H9 (cell line): ENCODE results near the gene RAD1. TPM values are rescaled to one million over a fixed set of nuclear protein-coding genes. Genes with fewer than 3 reads are reported as not detected.

Source experiments
- DNase-seq: peaks from one replicate; pipeline ENCODE4 v3.0.0-alpha.2; 2017
- H2AFZ ChIP-seq: one replicate; pipeline ENCODE4 v1.6.1; 2013; ENCODE audit warnings: mild to moderate bottlenecking, low read length, control low read depth, moderate library complexity
- H2AK5ac ChIP-seq: 2 replicates; pipeline ENCODE4 v1.6.1; 2013; ENCODE audit warnings: low read length, control low read depth, mixed read lengths; ENCODE audit not compliant: insufficient read length
- H2BK120ac ChIP-seq: one replicate; pipeline ENCODE4 v1.6.1; 2013; ENCODE audit warnings: low read depth, mild to moderate bottlenecking, low read length, control low read depth, inconsistent platforms; ENCODE audit not compliant: poor library complexity, severe bottlenecking
- H2BK12ac ChIP-seq: 2 replicates; pipeline ENCODE4 v1.6.1; 2013; ENCODE audit warnings: low read length, control low read depth, mixed read lengths, low read depth; ENCODE audit not compliant: insufficient read length
- H2BK15ac ChIP-seq: 2 replicates; pipeline ENCODE4 v1.6.1; 2013; ENCODE audit warnings: low read depth, low read length, control low read depth
- H2BK20ac ChIP-seq: one replicate; pipeline ENCODE4 v1.6.1; 2013; ENCODE audit warnings: low read depth, mild to moderate bottlenecking, low read length, control low read depth, inconsistent platforms; ENCODE audit not compliant: poor library complexity, severe bottlenecking
- H2BK5ac ChIP-seq: 2 replicates; pipeline ENCODE4 v1.6.1; 2013; ENCODE audit warnings: low read length, control low read depth, mixed read lengths; ENCODE audit not compliant: insufficient read length
- H3K14ac ChIP-seq: 2 replicates; pipeline ENCODE4 v1.6.1; 2013; ENCODE audit warnings: low read length, control low read depth; ENCODE audit not compliant: insufficient read depth
- H3K18ac ChIP-seq: 2 replicates; pipeline ENCODE4 v1.6.1; 2013; ENCODE audit warnings: low read depth, mild to moderate bottlenecking, mixed read lengths, low read length, control low read depth; ENCODE audit not compliant: insufficient read length
- H3K23ac ChIP-seq: 2 replicates; pipeline ENCODE4 v1.6.1; 2013; ENCODE audit warnings: low read length, control low read depth, mixed read lengths, low read depth; ENCODE audit not compliant: insufficient read length
- H3K23me2 ChIP-seq: 2 replicates; pipeline ENCODE4 v1.6.1; 2013; ENCODE audit warnings: low read depth, mild to moderate bottlenecking, mixed read lengths, low read length, control low read depth; ENCODE audit not compliant: insufficient read length, poor library complexity, severe bottlenecking
- H3K27ac ChIP-seq: 2 replicates; pipeline ENCODE4 v1.5.1; 2013; ENCODE audit warnings: low read length, control low read depth, mixed read lengths, low read depth; ENCODE audit not compliant: insufficient read length
- H3K27me3 ChIP-seq: 2 replicates; pipeline ENCODE4 v1.6.1; 2013; ENCODE audit warnings: low read length, control low read depth, inconsistent platforms; ENCODE audit not compliant: insufficient read depth
- H3K4ac ChIP-seq: 2 replicates; pipeline ENCODE4 v1.6.1; 2013; ENCODE audit warnings: low read depth, mild to moderate bottlenecking, control low read depth, inconsistent platforms, low read length, moderate library complexity
- H3K4me1 ChIP-seq: 2 replicates; pipeline ENCODE4 v1.6.1; 2013; ENCODE audit warnings: low read length, control low read depth, inconsistent platforms; ENCODE audit not compliant: insufficient read depth
- H3K4me2 ChIP-seq: 2 replicates; pipeline ENCODE4 v1.6.1; 2013; ENCODE audit warnings: low read length, control low read depth, mixed read lengths; ENCODE audit not compliant: insufficient read length, insufficient read depth
- H3K56ac ChIP-seq: 2 replicates; pipeline ENCODE4 v1.6.1; 2013; ENCODE audit warnings: low read depth, mild to moderate bottlenecking, mixed read lengths, low read length, control low read depth; ENCODE audit not compliant: insufficient read length
- H3K79me1 ChIP-seq: 2 replicates; pipeline ENCODE4 v1.6.1; 2013; ENCODE audit warnings: low read depth, mild to moderate bottlenecking, moderate library complexity, low read length, control low read depth, inconsistent platforms; ENCODE audit not compliant: insufficient read depth, poor library complexity, severe bottlenecking
- H3K79me2 ChIP-seq: 2 replicates; pipeline ENCODE4 v1.6.1; 2013; ENCODE audit warnings: low read length, control low read depth, inconsistent platforms; ENCODE audit not compliant: insufficient read depth
- H3K9ac ChIP-seq: 2 replicates; pipeline ENCODE4 v1.6.1; 2013; ENCODE audit warnings: low read length, control low read depth, mixed read lengths; ENCODE audit not compliant: insufficient read length; ENCODE audit errors: extremely low read depth
- H3K9me3 ChIP-seq: one replicate; pipeline ENCODE4 v1.6.1; 2013; ENCODE audit warnings: low read depth, low read length, inconsistent platforms; ENCODE audit not compliant: control insufficient read depth
- H3T11ph ChIP-seq: one replicate; pipeline ENCODE4 v1.6.1; 2013; ENCODE audit warnings: mild to moderate bottlenecking, low read length, control low read depth, inconsistent platforms
- H4K20me1 ChIP-seq: one replicate; pipeline ENCODE4 v1.6.1; 2013; ENCODE audit not compliant: control insufficient read depth, insufficient read length, insufficient read depth
- H4K5ac ChIP-seq: 2 replicates; pipeline ENCODE4 v1.6.1; 2013; ENCODE audit warnings: low read depth, mild to moderate bottlenecking, mixed read lengths, low read length, control low read depth; ENCODE audit not compliant: insufficient read length
- H4K8ac ChIP-seq: replicated peaks from 2 replicates; pipeline ENCODE4 v1.6.1; 2013; ENCODE audit warnings: low read length, control low read depth, mixed read lengths, low read depth; ENCODE audit not compliant: insufficient read length
- H4K91ac ChIP-seq: 2 replicates; pipeline ENCODE4 v1.6.1; 2013; ENCODE audit warnings: low read depth, mild to moderate bottlenecking, moderate library complexity, mixed read lengths, low read length, control low read depth; ENCODE audit not compliant: insufficient read length
- H3K27ac Mint-ChIP-seq, 3 experiments: 2 replicates in 2 of 3; 3 replicates in 1 of 3; pipeline ENCODE4 v1.8.0; 2020 to 2021; ENCODE audit warnings: mixed read lengths in 3 of 3, mild to moderate bottlenecking in 1 of 3, moderate library complexity in 1 of 3
- H3K27me3 Mint-ChIP-seq: 2 replicates; pipeline ENCODE4 v1.8.0; 2021; ENCODE audit warnings: low read depth, mild to moderate bottlenecking, moderate library complexity, mixed read lengths
- H3K36me3 Mint-ChIP-seq, 3 experiments: 2 replicates in 2 of 3; 3 replicates in 1 of 3; pipeline ENCODE4 v1.8.0; 2020 to 2021; ENCODE audit warnings: low read depth in 3 of 3, mixed read lengths in 3 of 3; ENCODE audit not compliant: insufficient read depth in 1 of 3
- H3K4me1 Mint-ChIP-seq, 2 experiments: 2 replicates each; pipeline ENCODE4 v1.8.0; 2020; ENCODE audit warnings: mixed read lengths in 2 of 2
- H3K4me3 Mint-ChIP-seq, 2 experiments: 2 replicates in 1 of 2; 3 replicates in 1 of 2; pipeline ENCODE4 v1.8.0; 2020 to 2021; ENCODE audit warnings: mild to moderate bottlenecking in 2 of 2, mixed read lengths in 2 of 2, moderate library complexity in 1 of 2
- H3K9me3 Mint-ChIP-seq, 2 experiments: 2 replicates in 1 of 2; 3 replicates in 1 of 2; pipeline ENCODE4 v1.8.0; 2020; ENCODE audit warnings: mild to moderate bottlenecking in 2 of 2, mixed read lengths in 2 of 2, moderate library complexity in 1 of 2
- CTCF ChIP-seq: fragments of 200-600 bp; sonication (generic); conservative IDR thresholded peaks from 3 replicates; pipeline ENCODE4 v1.8.0; 2021; ENCODE audit warnings: antibody characterized with exemption, mild to moderate bottlenecking
- WGBS: extraction: QIAGEN DNeasy Blood & Tissue Kit; methylation state at CpG from one replicate; pipeline ENCODE4 v1.1.7; 2013; ENCODE audit warnings: missing lambda C conversion rate, low lambda C conversion rate, mixed read lengths; ENCODE audit not compliant: insufficient read length; ENCODE audit errors: extremely low coverage; 5-methylcytosine and 5-hydroxymethylcytosine counted together
- total RNA-seq: library from RNA; stranded (reverse); gene quantifications from 2 replicates; pipeline ENCODE4 v1.2.1, GENCODE V29; 2021

Gene RAD1
- total RNA-seq, 1 experiment from 2014 or later, result 39.5 TPM

DNA sequence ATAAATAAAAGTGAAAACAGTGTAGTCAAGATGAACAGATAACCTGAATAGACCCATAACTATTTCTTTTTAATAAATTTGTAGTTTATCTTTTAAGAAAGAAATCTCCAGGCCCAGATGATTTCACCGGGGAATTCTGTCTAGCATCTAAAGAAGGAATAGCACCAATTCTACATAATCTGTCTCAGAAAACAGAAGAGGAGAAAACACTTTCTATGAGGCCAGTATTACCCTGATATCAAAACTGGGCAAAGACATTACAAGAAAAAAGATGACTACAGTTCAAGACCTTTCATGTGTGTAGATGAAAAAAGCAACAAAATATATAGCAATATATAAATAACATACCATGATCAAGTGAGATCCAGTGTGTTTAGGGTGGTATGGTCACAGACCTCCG, 44.9 kb downstream of the RAD1 start:
- H3K4ac ChIP-seq, result no peak overlapping the region
- no peaks in the 10 kb centered on the region for H3K79me1 ChIP-seq
- no peak overlapping the region for H3K27ac ChIP-seq
- no peaks in the 10 kb centered on the region for H3K79me2 ChIP-seq
- H4K20me1 ChIP-seq, result no peaks in the 10 kb centered on the region
- no peak overlapping the region for H2BK20ac ChIP-seq
- no peaks in the 10 kb centered on the region for H3K9me3 ChIP-seq
- Mint-ChIP-seq H3K36me3 (no peaks in the 10 kb centered on the region), H3K4me1 (peaks cover 8 to 9% of the 10 kb centered on the region in 2 experiments), H3K27ac (no peak overlapping the region), H3K27me3 (no peaks in the 10 kb centered on the region), H3K9me3 (peaks cover 0 to 3% of the 10 kb centered on the region in 2 experiments; a peak in 1 of 5 replicates), H3K4me3 (no peak overlapping the region)
- no peak overlapping the region for H3K14ac ChIP-seq
- H3K18ac ChIP-seq, result no peak overlapping the region
- no peaks in the 10 kb centered on the region; the same call in 1 of the 2 replicates for H3K4me1 ChIP-seq
- no peak overlapping the region for H4K8ac ChIP-seq
- WGBS, result no CpG with 5 or more reads among the region's 2 CpGs
- no peak overlapping the region for H3K23ac ChIP-seq
- no peak overlapping the region for H3T11ph ChIP-seq
- no peaks in the 10 kb centered on the region for H3K27me3 ChIP-seq
- no peak for DNase-seq
- H4K91ac ChIP-seq, result no peak overlapping the region
- H2BK5ac ChIP-seq, result no peak overlapping the region
- H2AFZ ChIP-seq, result no peak overlapping the region
- H4K5ac ChIP-seq, result no peak overlapping the region
- H3K56ac ChIP-seq, result no peak overlapping the region
- H2BK120ac ChIP-seq, result no peak overlapping the region
- no peaks in the 10 kb centered on the region for H3K23me2 ChIP-seq
- no peak overlapping the region for H2AK5ac ChIP-seq
- H2BK12ac ChIP-seq, result no peak overlapping the region
- no peak overlapping the region for H3K4me2 ChIP-seq
- no peak for TF ChIP-seq CTCF
- no peak overlapping the region for H3K9ac ChIP-seq
- no peak overlapping the region for H2BK15ac ChIP-seq
